Right lobe of liver (tissue), 6 donors: Measurements from ENCODE around the gene ABL1. TPM values are rescaled to one million over a fixed set of nuclear protein-coding genes. Genes with fewer than 3 reads are reported as not detected.

Experiments used
- ATAC-seq, 4 donors: fragments of 200-7000 bp; cut with Tn5 transposase; one replicate each; pipeline ENCODE4 v1.9.1; 2020; ENCODE audit warnings: mild to moderate bottlenecking in 4 of 4, moderate library complexity in 4 of 4
- DNase-seq, 3 donors: peaks; one replicate each; pipeline ENCODE4 v3.0.0-alpha.2; 2020
- H3K27ac ChIP-seq, 3 donors: fragments of 200-600 bp; one replicate each; pipeline ENCODE4 v1.8.0; 2022
- H3K27me3 ChIP-seq, 2 donors: fragments of 200-600 bp; one replicate each; pipeline ENCODE4 v1.8.0; 2022
- H3K36me3 ChIP-seq, 4 donors: fragments of 200-600 bp; sonication (generic) in 1 of 4; one replicate each; pipeline versions ENCODE4 v1.5.1 to v1.8.0; 2017 to 2022; ENCODE audit warnings: control low read depth in 1 of 4
- H3K4me1 ChIP-seq, 4 donors: fragments of 200-600 bp; sonication (generic) in 1 of 4; one replicate each; pipeline versions ENCODE4 v1.5.1 to v1.8.0; 2017 to 2022; ENCODE audit warnings: control low read depth in 1 of 4
- H3K4me3 ChIP-seq, 3 donors: fragments of 200-600 bp; one replicate each; pipeline ENCODE4 v1.8.0; 2022
- H3K9me3 ChIP-seq, 4 donors: fragments of 200-600 bp; sonication (generic) in 1 of 4; one replicate each; pipeline versions ENCODE4 v1.5.1 to v1.8.0; 2017 to 2022; ENCODE audit warnings: control low read depth in 1 of 4
- CTCF ChIP-seq, 4 donors: fragments of 200-600 bp in 3 of 4; fragments of 450-650 bp in 1 of 4; IDR thresholded peaks; one replicate each; pipeline versions ENCODE4 v1.5.1 to v1.8.0; 2016 to 2022; ENCODE audit warnings: antibody characterized with exemption in 4 of 4, mild to moderate bottlenecking in 2 of 4
- POLR2A ChIP-seq: fragments of 450-650 bp; IDR thresholded peaks from one replicate; pipeline ENCODE4 v1.6.1; 2017; ENCODE audit warnings: antibody characterized with exemption, mild to moderate bottlenecking
- WGBS: methylation state at CpG from one replicate; pipeline ENCODE4 v1.1.6; 2018; ENCODE audit warnings: low coverage, low lambda C conversion rate; ENCODE audit not compliant: insufficient coverage; ENCODE audit errors: missing lambda C conversion rate; 5-methylcytosine and 5-hydroxymethylcytosine counted together
- intact Hi-C, 2 donors: fragments of 100-400 bp; cut with DNase I; formaldehyde crosslinking; loops; one replicate each; pipeline versions ENCODE4 v1.11.2 to v1.14.1; 2022
- total RNA-seq, 6 experiments: library from RNA; depleted of rRNA in 2 of 6; stranded (reverse); fragments of >200 nt in 2 of 6; fragmentation: NEBNext Ultra II Directional in 3 of 6; extraction: Animal tissue kit (Norgen Biotek cat#: 25700) in 3 of 6; gene quantifications; one replicate each; pipeline versions ENCODE4 v1.1.0 to v1.2.4, GENCODE V29; 2016 to 2023
- donor health status: DM: no; HTN: yes; CAD: no.
- donor health status: DM: no; HTN: no; CAD: no.
- donor health status: DM: no; HTN: no; CAD: no.
- donor health status: DM: no; HTN: yes; CAD: no.
- donor health status: DM: no; HTN: yes; CAD: no.

The ABL1 gene
- total RNA-seq, 6 experiments from 2014 or later, result 17.0 to 25.8 (median 18.8) TPM

- ATAC-seq (no peak), DNase-seq (no peak)
- H3K27me3 ChIP-seq, result no peaks in the 10 kb centered on the region
- TF ChIP-seq CTCF (IDR thresholded peaks at IDR 0.05) (no peak), POLR2A (no peak)
- no peak overlapping the region for H3K27ac ChIP-seq
- intact Hi-C loops, result no loop called here
- WGBS, result 96% methylated on average over 5 of the region's 47 CpGs
- no peak overlapping the region for H3K4me3 ChIP-seq
- no peaks in the 10 kb centered on the region for H3K4me1 ChIP-seq
- H3K36me3 ChIP-seq, result peaks cover 0 to 62% (median 38%) of the 10 kb centered on the region in 4 donors
- no peaks in the 10 kb centered on the region for H3K9me3 ChIP-seq
Measured at GRCh38 chr9:130884542-130885483, 49.8 kb downstream of the ABL1 start.

- H3K9me3 ChIP-seq, result no peaks in the 10 kb centered on the region
- H3K27me3 ChIP-seq, result no peaks in the 10 kb centered on the region
- DNase-seq (no peak), ATAC-seq (no peak)
- H3K4me1 ChIP-seq, result no peaks in the 10 kb centered on the region
- intact Hi-C loops, result no loop called here
- 84% methylated on average over 7 of the region's 35 CpGs for WGBS
- H3K4me3 ChIP-seq, result no peak overlapping the region
- H3K36me3 ChIP-seq, result peaks cover 0 to 59% (median 31%) of the 10 kb centered on the region in 4 donors
- TF ChIP-seq CTCF (IDR thresholded peaks at IDR 0.05) (no peak), POLR2A (no peak)
- no peak overlapping the region for H3K27ac ChIP-seq
Measured at GRCh38 chr9:130885484-130886375, 50.7 kb downstream of the ABL1 start.

GRCh38 chr9:130886981-130887380 lies 51.9 kb downstream of the ABL1 start:
- DNase-seq (no peak), ATAC-seq (no peak)
- no peak overlapping the region for H3K4me3 ChIP-seq
- TF ChIP-seq POLR2A (no peak), CTCF (IDR thresholded peaks at IDR 0.05) (no peak)
- 81% methylated on average over 5 of the region's 23 CpGs for WGBS
- H3K4me1 ChIP-seq, result no peaks in the 10 kb centered on the region
- no peaks in the 10 kb centered on the region for H3K9me3 ChIP-seq
- intact Hi-C loops, result no loop called here
- H3K36me3 ChIP-seq, result peaks cover 0 to 47% (median 26%) of the 10 kb centered on the region in 4 donors
- no peak overlapping the region for H3K27ac ChIP-seq
- H3K27me3 ChIP-seq, result no peaks in the 10 kb centered on the region

GRCh38 chr9:130887494-130888144 lies 52.6 kb downstream of the ABL1 start:
- Histone ChIP-seq H3K4me1 (no peaks in the 10 kb centered on the region), H3K4me3 (no peak overlapping the region), H3K36me3 (peaks cover 0 to 44% (median 25%) of the 10 kb centered on the region in 4 donors), H3K9me3 (no peaks in the 10 kb centered on the region), H3K27ac (no peak overlapping the region), H3K27me3 (no peaks in the 10 kb centered on the region)
- no peak for DNase-seq
- 84% methylated on average over 15 of the region's 25 CpGs for WGBS
- no peak for ATAC-seq
- TF ChIP-seq POLR2A (no peak), CTCF (IDR thresholded peaks at IDR 0.05) (no peak)
- intact Hi-C loops, result no loop called here
